Hepatocyte (in vitro differentiated cells): ENCODE data around the gene MMP15.

Experiments used
- EZH2 ChIP-seq: fragments of 200-600 bp; sonication (generic); IDR thresholded peaks from 2 replicates; pipeline ENCODE4 v1.6.1; 2016; ENCODE audit warnings: antibody characterized with exemption, mild to moderate bottlenecking, borderline replicate concordance
- EZH2phosphoT487 ChIP-seq: fragments of 200-600 bp; sonication (generic); IDR thresholded peaks from one replicate; pipeline ENCODE4 v1.6.1; 2018; ENCODE audit warnings: antibody characterized with exemption, mild to moderate bottlenecking, low read depth, moderate library complexity; ENCODE audit not compliant: unreplicated experiment, severe bottlenecking
- TF ChIP-seq, protein P1 (sequence below): fragments of 200-600 bp; sonication (generic); IDR thresholded peaks from 2 replicates; pipeline ENCODE4 v1.5.1; 2016; ENCODE audit warnings: antibody characterized with exemption, mild to moderate bottlenecking; ENCODE audit not compliant: poor library complexity

DNA sequence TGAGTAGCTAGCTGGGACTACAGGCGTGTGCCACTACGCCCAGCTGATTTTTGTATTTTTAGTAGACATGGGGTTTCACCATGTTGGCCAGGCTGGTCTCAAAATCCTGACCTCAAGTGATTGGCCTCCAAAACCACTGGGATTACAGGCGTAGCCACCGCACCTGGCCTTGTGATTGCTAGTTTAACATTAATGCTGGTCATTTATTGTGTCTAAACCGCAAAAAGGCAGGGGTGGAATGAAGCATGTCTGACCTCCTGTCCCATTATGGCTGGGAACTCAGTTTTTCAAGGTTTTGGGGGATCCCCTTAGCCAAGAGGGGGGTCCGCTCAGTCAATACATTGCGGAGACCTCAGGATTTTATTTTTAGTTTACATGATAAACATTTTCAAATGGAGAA, 43.9 kb upstream of the MMP15 start:
- TF ChIP-seq EZH2 (no peak), EZH2phosphoT487 (no peak)
- TF ChIP-seq, protein P1, sequence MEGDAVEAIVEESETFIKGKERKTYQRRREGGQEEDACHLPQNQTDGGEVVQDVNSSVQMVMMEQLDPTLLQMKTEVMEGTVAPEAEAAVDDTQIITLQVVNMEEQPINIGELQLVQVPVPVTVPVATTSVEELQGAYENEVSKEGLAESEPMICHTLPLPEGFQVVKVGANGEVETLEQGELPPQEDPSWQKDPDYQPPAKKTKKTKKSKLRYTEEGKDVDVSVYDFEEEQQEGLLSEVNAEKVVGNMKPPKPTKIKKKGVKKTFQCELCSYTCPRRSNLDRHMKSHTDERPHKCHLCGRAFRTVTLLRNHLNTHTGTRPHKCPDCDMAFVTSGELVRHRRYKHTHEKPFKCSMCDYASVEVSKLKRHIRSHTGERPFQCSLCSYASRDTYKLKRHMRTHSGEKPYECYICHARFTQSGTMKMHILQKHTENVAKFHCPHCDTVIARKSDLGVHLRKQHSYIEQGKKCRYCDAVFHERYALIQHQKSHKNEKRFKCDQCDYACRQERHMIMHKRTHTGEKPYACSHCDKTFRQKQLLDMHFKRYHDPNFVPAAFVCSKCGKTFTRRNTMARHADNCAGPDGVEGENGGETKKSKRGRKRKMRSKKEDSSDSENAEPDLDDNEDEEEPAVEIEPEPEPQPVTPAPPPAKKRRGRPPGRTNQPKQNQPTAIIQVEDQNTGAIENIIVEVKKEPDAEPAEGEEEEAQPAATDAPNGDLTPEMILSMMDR = no peak
